Effector memory CD4-positive, alpha-beta T cell (primary cell): ENCODE results near the gene ACAP1.

ENCODE experiments used
- DNase-seq, 3 donors: peaks; one replicate each; pipeline ENCODE4 v3.0.0-alpha.2; 2020
- H3K27ac ChIP-seq: 2 replicates; pipeline ENCODE4 v1.7.0; 2013; ENCODE audit warnings: mild to moderate bottlenecking, low read length, moderate library complexity; ENCODE audit not compliant: insufficient read depth, poor library complexity, severe bottlenecking
- H3K27me3 ChIP-seq: replicated peaks from 2 replicates; pipeline ENCODE4 v1.7.0; 2013; ENCODE audit warnings: mild to moderate bottlenecking, low read length; ENCODE audit not compliant: insufficient read depth, control insufficient read depth, poor library complexity, severe bottlenecking
- H3K36me3 ChIP-seq: 2 replicates; pipeline ENCODE4 v1.7.0; 2013; ENCODE audit warnings: mild to moderate bottlenecking, low read length, moderate library complexity; ENCODE audit not compliant: control insufficient read depth, insufficient read depth
- H3K4me1 ChIP-seq: 2 replicates; pipeline ENCODE4 v1.7.0; 2013; ENCODE audit warnings: low read length, mild to moderate bottlenecking; ENCODE audit not compliant: control insufficient read depth, insufficient read depth, poor library complexity, severe bottlenecking
- H3K4me3 ChIP-seq: 2 replicates; pipeline ENCODE4 v1.7.0; 2013; ENCODE audit warnings: low read length, low read depth, mild to moderate bottlenecking; ENCODE audit not compliant: insufficient read depth, poor library complexity, severe bottlenecking
- H3K9me3 ChIP-seq: 2 replicates; pipeline ENCODE4 v1.7.0; 2013; ENCODE audit warnings: mild to moderate bottlenecking, low read length, moderate library complexity; ENCODE audit not compliant: control insufficient read depth

The ACAP1 gene

GRCh38 chr17:7343250-7343649 lies 6.9 kb downstream of the ACAP1 start:
- H3K27ac ChIP-seq, result no peak overlapping the region
- no peak overlapping the region for H3K4me3 ChIP-seq
- peaks cover 89% of the 10 kb centered on the region for H3K36me3 ChIP-seq
- peaks cover 11% of the 10 kb centered on the region for H3K4me1 ChIP-seq
- DNase-seq, result no peak
- no peaks in the 10 kb centered on the region for H3K9me3 ChIP-seq
- no peaks in the 10 kb centered on the region for H3K27me3 ChIP-seq

- no peak overlapping the region for H3K4me3 ChIP-seq
- no peaks in the 10 kb centered on the region for H3K9me3 ChIP-seq
- no peaks in the 10 kb centered on the region for H3K27me3 ChIP-seq
- DNase-seq, result no peak
- H3K4me1 ChIP-seq, result peaks cover 12% of the 10 kb centered on the region
- H3K27ac ChIP-seq, result no peak overlapping the region
- peaks cover 71% of the 10 kb centered on the region for H3K36me3 ChIP-seq
These were observed 10.7 kb downstream of the ACAP1 start for GRCh38 chr17:7346761-7347614.

DNA sequence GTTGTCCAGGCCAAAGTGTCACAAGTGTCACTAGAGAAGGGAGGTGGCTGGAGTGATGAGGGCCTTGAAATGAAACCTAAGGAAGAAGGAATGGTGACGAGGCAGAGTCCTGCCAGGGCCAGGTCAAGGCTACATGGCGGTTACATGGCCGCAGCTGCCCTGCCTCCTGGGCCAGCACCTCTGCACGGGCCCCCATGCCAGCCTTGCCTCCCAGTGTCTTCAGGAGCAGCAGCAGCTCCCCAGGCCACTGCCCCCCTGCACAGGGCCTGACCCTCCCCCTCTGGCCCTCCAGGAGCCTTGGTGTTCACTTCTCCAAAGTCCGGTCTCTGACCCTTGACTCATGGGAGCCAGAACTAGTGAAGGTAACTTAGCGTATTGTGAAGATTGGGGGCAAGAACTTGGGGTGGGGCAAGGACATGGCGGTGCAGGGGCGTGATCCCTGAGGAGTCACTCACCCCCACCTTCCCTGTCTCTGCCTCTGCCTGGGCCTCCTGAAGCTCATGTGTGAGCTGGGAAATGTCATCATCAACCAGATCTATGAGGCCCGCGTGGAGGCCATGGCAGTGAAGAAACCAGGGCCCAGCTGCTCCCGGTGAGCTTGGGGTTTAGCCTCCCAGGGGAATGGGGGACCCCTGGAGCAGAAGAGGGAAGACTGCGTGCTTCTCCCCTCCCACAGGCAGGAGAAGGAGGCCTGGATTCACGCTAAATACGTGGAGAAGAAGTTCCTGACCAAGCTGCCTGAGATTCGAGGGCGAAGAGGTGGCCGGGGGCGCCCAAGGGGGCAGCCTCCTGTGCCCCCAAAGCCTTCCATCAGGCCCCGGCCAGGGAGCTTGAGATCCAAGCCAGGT lies 11.5 kb downstream of the ACAP1 start:
- H3K27ac ChIP-seq, result no peak overlapping the region
- no peak for DNase-seq
- H3K27me3 ChIP-seq, result no peaks in the 10 kb centered on the region
- H3K4me3 ChIP-seq, result no peak overlapping the region
- H3K9me3 ChIP-seq, result no peaks in the 10 kb centered on the region
- peaks cover 21% of the 10 kb centered on the region for H3K4me1 ChIP-seq
- peaks cover 63% of the 10 kb centered on the region for H3K36me3 ChIP-seq

DNA sequence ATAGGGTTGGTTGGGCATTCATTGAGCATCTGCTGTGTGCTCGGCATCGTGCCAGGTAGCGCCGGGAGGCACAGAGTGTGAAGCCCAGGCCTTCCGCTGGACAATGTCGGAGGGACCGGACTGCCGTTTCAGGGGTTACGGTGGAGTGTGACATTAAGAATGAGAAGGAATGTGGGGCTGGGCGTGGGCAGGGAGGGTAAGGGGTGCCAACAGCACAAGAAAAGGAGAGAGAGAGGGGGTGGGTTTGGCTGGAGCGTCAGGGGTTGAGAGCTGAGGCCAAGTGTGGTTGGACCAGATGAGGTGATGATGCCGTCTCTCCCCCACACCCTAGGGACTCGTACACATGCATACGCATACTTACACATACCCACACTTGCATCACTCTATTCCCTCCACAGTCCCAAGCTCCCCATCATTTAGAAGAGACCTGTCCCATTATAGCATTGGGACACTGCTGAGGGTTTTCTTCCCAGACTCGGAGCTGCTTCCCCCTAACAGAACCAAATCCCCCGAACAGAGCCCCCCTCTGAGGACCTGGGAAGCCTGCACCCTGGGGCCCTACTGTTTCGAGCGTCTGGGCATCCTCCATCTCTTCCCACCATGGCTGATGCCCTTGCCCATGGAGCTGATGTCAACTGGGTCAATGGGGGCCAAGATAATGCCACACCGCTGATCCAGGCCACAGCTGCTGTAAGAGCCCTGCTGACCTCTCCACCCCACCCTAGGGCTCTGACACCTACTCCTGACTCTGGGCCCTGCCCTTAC lies 12.3 kb downstream of the ACAP1 start:
- Histone ChIP-seq H3K9me3 (no peaks in the 10 kb centered on the region), H3K4me3 (no peak overlapping the region), H3K4me1 (peaks cover 23% of the 10 kb centered on the region), H3K27me3 (no peaks in the 10 kb centered on the region), H3K36me3 (peaks cover 55% of the 10 kb centered on the region), H3K27ac (peak overlapping the region; percentile 13)
- DNase-seq, result no peak

DNA sequence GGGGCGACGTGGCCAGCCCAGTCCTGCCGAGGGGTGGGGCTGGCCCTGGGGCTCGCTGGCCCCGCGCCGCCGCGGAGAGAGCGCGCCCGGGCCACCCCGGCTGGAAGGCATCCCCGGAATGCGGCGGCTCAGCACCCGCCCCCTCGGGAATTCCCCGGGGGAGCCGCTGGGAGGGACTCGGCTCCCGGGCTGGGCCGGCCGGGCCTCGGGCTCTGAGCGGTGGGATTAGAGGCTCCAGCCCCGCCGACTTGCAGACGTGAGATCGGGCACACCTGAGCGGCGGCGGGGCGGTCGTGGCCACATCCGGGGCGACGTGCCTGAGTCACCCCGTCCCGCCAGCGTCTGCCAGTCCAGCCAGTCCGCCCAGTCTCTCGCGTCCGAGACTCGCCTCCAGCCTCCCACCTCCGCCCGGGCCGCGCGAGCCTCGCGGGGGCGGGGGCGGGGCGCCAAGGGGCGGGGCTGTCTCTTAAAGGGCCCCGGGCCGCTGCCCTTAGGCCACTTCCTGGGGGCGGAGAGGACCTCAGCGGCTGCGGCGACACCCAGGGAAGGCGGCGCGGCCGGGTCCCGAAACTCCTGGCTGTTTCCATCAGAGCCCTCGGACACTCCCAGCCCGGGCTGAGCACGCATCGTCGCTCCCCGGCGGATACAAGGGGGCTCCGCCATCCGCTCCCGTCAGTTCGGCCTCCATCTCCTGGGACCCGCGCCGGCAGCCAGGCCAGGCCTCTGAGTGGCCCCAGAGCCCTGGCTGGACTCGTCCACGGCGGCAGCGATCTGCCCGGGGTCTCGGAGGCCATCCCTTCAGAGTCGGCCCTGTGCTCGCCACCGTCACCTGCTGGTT lies 15.6 kb downstream of the ACAP1 start, which contains the start of gene KCTD11:
Gene KCTD11 (plus strand): TSS at position 498 of the 838 bp plus-strand sequence.
- Histone ChIP-seq H3K27me3 (no peaks in the 10 kb centered on the region), H3K4me1 (peaks cover 28% of the 10 kb centered on the region)

DNA sequence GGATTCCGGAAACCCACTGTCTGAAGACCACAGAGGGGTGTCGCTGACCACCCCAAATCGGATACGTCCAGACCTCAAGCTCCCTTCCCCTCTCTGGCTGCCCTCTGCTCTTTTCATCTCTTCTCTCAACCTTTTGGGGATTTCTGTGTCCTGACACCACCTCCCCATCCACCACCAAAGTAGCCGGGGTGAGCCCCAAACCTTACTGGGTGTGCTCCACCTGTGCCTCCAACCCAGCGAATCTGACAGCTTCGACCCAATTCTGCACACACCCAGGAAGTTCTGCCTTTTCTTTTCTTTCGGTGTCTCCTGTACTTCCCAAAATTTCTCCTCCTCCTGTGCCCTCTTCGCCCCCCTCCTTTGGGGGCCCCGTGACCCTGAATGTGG lies 16.2 kb downstream of the ACAP1 start:
- DNase-seq, result no peak

More for the DNA sequence above, 15.6 kb downstream of the ACAP1 start, which contains the start of gene KCTD11:
- H3K27ac ChIP-seq, result peak within 1 kb of the TSS; percentile 73
- H3K4me3 ChIP-seq, result peak within 1 kb of the TSS; percentile 67
- H3K36me3 ChIP-seq, result peaks cover 23% of the 10 kb centered on the region
- H3K9me3 ChIP-seq, result no peaks in the 10 kb centered on the region
- peak; percentile 80 to 86 (median 81) for DNase-seq

DNA sequence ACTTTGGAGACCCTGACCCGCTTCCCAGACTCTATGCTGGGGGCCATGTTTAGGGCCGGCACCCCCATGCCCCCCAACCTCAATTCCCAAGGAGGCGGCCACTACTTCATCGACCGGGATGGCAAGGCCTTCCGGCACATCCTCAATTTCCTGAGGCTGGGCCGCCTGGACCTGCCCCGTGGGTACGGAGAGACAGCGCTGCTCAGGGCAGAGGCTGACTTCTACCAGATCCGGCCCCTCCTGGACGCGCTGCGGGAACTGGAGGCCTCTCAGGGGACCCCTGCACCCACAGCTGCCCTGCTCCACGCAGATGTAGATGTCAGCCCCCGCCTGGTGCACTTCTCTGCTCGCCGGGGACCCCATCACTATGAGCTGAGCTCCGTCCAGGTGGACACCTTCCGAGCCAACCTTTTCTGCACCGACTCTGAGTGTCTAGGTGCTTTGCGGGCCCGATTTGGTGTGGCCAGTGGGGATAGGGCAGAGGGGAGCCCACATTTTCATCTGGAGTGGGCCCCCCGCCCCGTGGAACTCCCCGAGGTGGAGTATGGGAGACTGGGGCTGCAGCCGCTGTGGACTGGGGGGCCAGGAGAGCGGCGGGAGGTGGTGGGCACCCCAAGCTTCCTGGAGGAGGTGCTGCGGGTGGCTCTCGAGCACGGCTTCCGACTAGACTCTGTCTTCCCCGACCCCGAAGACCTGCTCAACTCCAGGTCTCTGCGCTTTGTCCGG lies 16.7 kb downstream of the ACAP1 start:
- H3K27me3 ChIP-seq, result no peaks in the 10 kb centered on the region
- H3K4me3 ChIP-seq, result no peak overlapping the region
- no peak for DNase-seq
- no peaks in the 10 kb centered on the region for H3K9me3 ChIP-seq
- peaks cover 11% of the 10 kb centered on the region for H3K36me3 ChIP-seq
- H3K4me1 ChIP-seq, result peaks cover 28% of the 10 kb centered on the region
- no peak overlapping the region for H3K27ac ChIP-seq

More for the DNA sequence above, 16.2 kb downstream of the ACAP1 start:
- no peaks in the 10 kb centered on the region for H3K9me3 ChIP-seq
- H3K27me3 ChIP-seq, result no peaks in the 10 kb centered on the region
- peak overlapping the region; percentile 67 for H3K4me3 ChIP-seq
- H3K36me3 ChIP-seq, result peaks cover 17% of the 10 kb centered on the region
- H3K4me1 ChIP-seq, result peaks cover 28% of the 10 kb centered on the region
- peak overlapping the region; percentile 73 for H3K27ac ChIP-seq

- no peak for DNase-seq
- H3K27ac ChIP-seq, result no peak overlapping the region
These were observed 18.0 kb downstream of the ACAP1 start for GRCh38 chr17:7354262-7354843.

More at GRCh38 chr17:7354262-7354843, 18.0 kb downstream of the ACAP1 start:
- Histone ChIP-seq H3K4me1 (peaks cover 28% of the 10 kb centered on the region), H3K4me3 (no peak overlapping the region), H3K9me3 (no peaks in the 10 kb centered on the region), H3K27me3 (no peaks in the 10 kb centered on the region), H3K36me3 (no peaks in the 10 kb centered on the region)
